Adrenal gland (tissue), 12 donors: ENCODE measurements around the gene CKAP5. TPM values are rescaled to one million over a fixed set of nuclear protein-coding genes. Genes with fewer than 3 reads are reported as not detected.
A peak's percentile ranks its signal among the peaks of the same experiment; 100 is the strongest.

ENCODE experiments used
- DNase-seq, 7 donors: peaks; one replicate each; pipeline ENCODE4 v3.0.0-alpha.2; 2019 to 2020
- H3K27ac ChIP-seq, 5 donors: fragments of 200-600 bp; sonication (generic) in 4 of 5; 1 replicate in 3 of 5; 2 replicates in 2 of 5; pipeline versions ENCODE4 v1.5.1 to v1.8.0; 2016 to 2020; ENCODE audit warnings: mild to moderate bottlenecking in 1 of 5
- H3K27me3 ChIP-seq: fragments of 200-600 bp; 2 replicates; pipeline ENCODE4 v1.8.0; 2021
- H3K36me3 ChIP-seq, 2 donors: fragments of 200-600 bp; replicated peaks in 1 of 2; 1 replicate in 1 of 2; 2 replicates in 1 of 2; pipeline versions ENCODE4 v1.5.1 to v1.8.0; 2018 to 2022
- H3K4me1 ChIP-seq, 2 donors: fragments of 200-600 bp; replicated peaks in 1 of 2; 1 replicate in 1 of 2; 2 replicates in 1 of 2; pipeline versions ENCODE4 v1.5.1 to v1.8.0; 2018 to 2021
- H3K4me3 ChIP-seq, 4 donors: fragments of 200-600 bp; sonication (generic) in 3 of 4; one replicate each; pipeline ENCODE4 v1.5.1; 2016 to 2018
- H3K9me3 ChIP-seq, 3 donors: fragments of 200-600 bp; sonication (generic) in 1 of 3; replicated peaks in 1 of 3; 1 replicate in 2 of 3; 2 replicates in 1 of 3; pipeline versions ENCODE4 v1.5.1 to v1.8.0; 2016 to 2021
- POLR2A ChIP-seq, 2 donors: fragments of 450-650 bp; IDR thresholded peaks; one replicate each; pipeline ENCODE4 v1.6.1; 2017; ENCODE audit warnings: antibody characterized with exemption in 2 of 2, mild to moderate bottlenecking in 2 of 2, moderate library complexity in 1 of 2
- WGBS, 4 donors: extraction: QIAGEN DNeasy Blood & Tissue Kit in 2 of 4; methylation state at CpG; one replicate each; pipeline versions ENCODE4 v1.1.5 to v1.1.7; 2013 to 2017; 5-methylcytosine and 5-hydroxymethylcytosine counted together
- intact Hi-C, 2 donors: fragments of 100-400 bp; cut with DNase I; formaldehyde crosslinking; loops; one replicate each; pipeline versions ENCODE4 v1.14.1 to v1.15.0; 2022 to 2023
- microRNA-seq, 3 donors: library from miRNA; unstranded; fragments of <30 nt; microRNA quantifications; one replicate each; pipeline ENCODE4, GENCODE V29; 2017 to 2020
- polyA plus RNA-seq, 3 donors: library from polyadenylated mRNA; stranded (reverse); fragments of 200-250 nt in 2 of 3; fragments of 350-450 nt in 1 of 3; fragmentation: Illumina TruSeq in 1 of 3; extraction: RNeasy Lipid Tissue Mini Kit (QIAGEN cat#74804) in 1 of 3; gene quantifications; one replicate each; pipeline ENCODE4 v1.2.3, GENCODE V29; 2013 to 2014
- small RNA-seq, 2 donors: library from RNA; depleted of rRNA; stranded (forward); fragments of <200 nt; gene quantifications; one replicate each; pipeline ENCODE3, GENCODE V24; 2016
- total RNA-seq, 9 donors: library from RNA; depleted of rRNA in 4 of 9; stranded (reverse); fragments of >200 nt in 4 of 9; fragments of 120-200 nt in 1 of 9; fragmentation: NEBNext Ultra II Directional in 1 of 9; extraction: Animal tissue kit (Norgen Biotek cat#: 25700) in 1 of 9; gene quantifications; one replicate each; pipeline versions ENCODE4 v1.1.0 to v1.2.4, GENCODE V29; 2013 to 2023
- TF ChIP-seq, protein P1 (sequence below), 6 experiments: fragments of 450-650 bp in 4 of 6; fragments of 200-600 bp in 2 of 6; sonication (generic) in 1 of 6; IDR thresholded peaks; 1 replicate in 5 of 6; 2 replicates in 1 of 6; pipeline versions ENCODE4 v1.5.1 to v1.8.0; 2016 to 2021; ENCODE audit warnings: antibody characterized with exemption in 6 of 6, mild to moderate bottlenecking in 2 of 6, moderate library complexity in 1 of 6
- donor health status: healthy with polysubstance abuse.
- donor health status: Bipolar disorder and iron deficiency.
- donor health status: DM: yes; HTN: yes; CAD: no.
- donor health status: DM: no; HTN: no; CAD: no.
- donor health status: DM: no; HTN: no; CAD: no.
- donor health status: DM: yes; HTN: yes; CAD: no.

CKAP5 gene
- total and polyA plus RNA-seq, 12 donors = 18.0 to 174 (median 97.6) TPM

DNA sequence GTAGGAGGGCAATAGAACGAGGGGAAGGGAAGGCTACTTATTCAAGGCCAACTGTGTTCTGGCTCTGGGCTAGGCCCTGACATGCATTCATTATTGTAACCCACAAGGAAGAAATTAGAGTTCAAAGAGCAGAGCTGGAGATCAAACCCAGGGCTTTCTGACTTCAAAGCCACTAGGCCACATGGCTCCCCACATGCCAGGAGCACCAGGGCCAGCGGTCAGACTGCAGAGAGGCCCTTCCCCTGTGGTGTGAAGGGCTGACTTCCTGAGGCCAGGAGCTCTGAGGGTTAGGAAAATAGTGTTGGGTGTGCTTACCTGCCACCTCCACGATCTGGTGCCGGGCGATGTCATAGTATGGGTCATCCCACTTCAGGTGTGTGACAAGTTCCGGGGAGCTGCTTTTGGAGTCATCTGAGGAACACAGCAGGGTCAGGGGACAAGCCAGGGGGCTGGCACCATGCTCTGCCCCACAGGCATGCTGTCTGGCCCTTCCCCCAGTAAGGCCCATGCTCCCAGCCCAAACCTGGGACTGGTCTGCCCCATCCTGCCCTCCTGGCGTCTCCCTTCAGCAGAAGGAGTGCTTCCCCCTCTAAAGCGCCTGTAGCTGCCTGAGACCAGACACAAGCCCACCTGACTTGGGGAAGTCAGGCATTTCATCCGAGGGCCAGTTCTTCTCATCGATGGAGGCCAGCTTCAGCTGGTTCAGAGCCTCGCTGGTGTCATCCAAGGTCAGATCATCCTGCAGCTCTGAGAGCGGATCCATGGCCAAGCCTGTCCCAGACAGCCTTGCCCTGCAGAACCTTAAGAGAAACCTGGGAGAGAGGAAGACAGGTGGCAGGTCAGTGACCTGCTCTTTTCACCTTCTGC is 150.5 kb downstream of the CKAP5 start:
- Histone ChIP-seq H3K4me1 (peaks cover 34 to 56% of the 10 kb centered on the region in 2 donors), H3K27ac (peak overlapping the region; percentile 7 to 81 (median 68)), H3K9me3 (no peaks in the 10 kb centered on the region), H3K36me3 (peaks cover 0 to 50% of the 10 kb centered on the region in 2 donors), H3K27me3 (no peaks in the 10 kb centered on the region), H3K4me3 (no peak overlapping the region)
- no peak for TF ChIP-seq POLR2A (IDR thresholded peaks at IDR 0.05)
- TF ChIP-seq, protein P1, sequence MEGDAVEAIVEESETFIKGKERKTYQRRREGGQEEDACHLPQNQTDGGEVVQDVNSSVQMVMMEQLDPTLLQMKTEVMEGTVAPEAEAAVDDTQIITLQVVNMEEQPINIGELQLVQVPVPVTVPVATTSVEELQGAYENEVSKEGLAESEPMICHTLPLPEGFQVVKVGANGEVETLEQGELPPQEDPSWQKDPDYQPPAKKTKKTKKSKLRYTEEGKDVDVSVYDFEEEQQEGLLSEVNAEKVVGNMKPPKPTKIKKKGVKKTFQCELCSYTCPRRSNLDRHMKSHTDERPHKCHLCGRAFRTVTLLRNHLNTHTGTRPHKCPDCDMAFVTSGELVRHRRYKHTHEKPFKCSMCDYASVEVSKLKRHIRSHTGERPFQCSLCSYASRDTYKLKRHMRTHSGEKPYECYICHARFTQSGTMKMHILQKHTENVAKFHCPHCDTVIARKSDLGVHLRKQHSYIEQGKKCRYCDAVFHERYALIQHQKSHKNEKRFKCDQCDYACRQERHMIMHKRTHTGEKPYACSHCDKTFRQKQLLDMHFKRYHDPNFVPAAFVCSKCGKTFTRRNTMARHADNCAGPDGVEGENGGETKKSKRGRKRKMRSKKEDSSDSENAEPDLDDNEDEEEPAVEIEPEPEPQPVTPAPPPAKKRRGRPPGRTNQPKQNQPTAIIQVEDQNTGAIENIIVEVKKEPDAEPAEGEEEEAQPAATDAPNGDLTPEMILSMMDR (IDR thresholded peaks at IDR 0.05) = no peak
- WGBS, 4 donors = 53 to 72% (median 65%) methylated on average over 7 to 12 of the region's 12 CpGs
- intact Hi-C loops = no loop called here
- DNase-seq = peak in 3 of 7 donors; percentile 66 to 73 (median 73)

DNA sequence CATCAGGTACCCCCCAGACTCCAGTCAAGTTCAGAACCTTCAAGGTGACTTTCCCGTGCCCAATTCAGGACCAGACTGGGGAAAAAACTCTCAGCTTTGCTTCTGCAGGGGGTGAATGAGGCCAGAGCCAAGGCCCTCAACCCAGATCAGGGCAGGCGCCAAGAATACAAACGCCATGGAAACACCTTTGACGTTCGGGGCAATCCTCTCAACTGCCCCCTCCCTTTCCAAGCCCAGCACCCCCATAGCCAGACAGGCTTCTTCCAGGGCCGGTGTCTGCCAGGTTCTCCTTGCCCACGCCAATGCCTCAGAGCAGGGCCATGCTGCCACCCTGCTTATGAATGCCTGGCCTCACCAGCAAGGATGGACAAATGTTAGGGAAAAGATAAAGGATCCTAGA is 151.5 kb downstream of the CKAP5 start:
- 65 to 96% (median 76%) methylated on average over 3 to 7 of the region's 7 CpGs for WGBS, 4 donors
- Histone ChIP-seq H3K36me3 (peaks cover 0 to 54% of the 10 kb centered on the region in 2 donors), H3K27me3 (no peaks in the 10 kb centered on the region), H3K4me1 (peaks cover 33 to 55% of the 10 kb centered on the region in 2 donors), H3K4me3 (no peak overlapping the region), H3K9me3 (no peaks in the 10 kb centered on the region), H3K27ac (peak overlapping the region in 3 of 5 donors; percentile 68 to 80 (median 74))
- intact Hi-C loops = no loop called here
- DNase-seq = no peak
- no peak for TF ChIP-seq POLR2A (IDR thresholded peaks at IDR 0.05)
- TF ChIP-seq, protein P1 (IDR thresholded peaks at IDR 0.05) = no peak

DNA sequence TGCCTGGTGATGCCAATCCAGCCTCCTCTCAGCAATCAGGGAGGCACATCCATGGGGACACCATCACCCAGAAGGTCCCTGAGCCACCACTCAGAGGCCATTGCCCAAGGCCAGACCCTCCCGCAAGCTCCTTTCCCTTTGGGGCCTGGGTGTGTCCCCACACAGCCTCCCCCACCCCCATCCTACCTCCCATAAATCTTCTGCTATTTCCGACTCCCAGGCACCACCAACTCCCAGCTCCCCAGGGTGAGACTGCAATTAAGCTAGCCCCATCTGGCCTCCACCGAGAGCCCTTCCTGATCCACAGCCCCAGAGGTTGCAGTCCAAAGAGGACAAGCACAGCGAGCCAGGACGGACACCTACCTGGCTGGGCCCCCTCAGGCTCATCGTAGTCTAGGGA is 152.0 kb downstream of the CKAP5 start:
- WGBS, 4 donors = 76 to 85% (median 81%) methylated on average over 5 to 6 of the region's 6 CpGs
- peaks cover 28 to 49% of the 10 kb centered on the region in 2 donors for H3K4me1 ChIP-seq
- peak overlapping the region in 4 of 5 donors; percentile 21 to 80 (median 71) for H3K27ac ChIP-seq
- no peak for DNase-seq
- H3K4me3 ChIP-seq = no peak overlapping the region
- H3K36me3 ChIP-seq = peaks cover 0 to 54% of the 10 kb centered on the region in 2 donors
- intact Hi-C loops = no loop called here
- no peaks in the 10 kb centered on the region for H3K27me3 ChIP-seq
- H3K9me3 ChIP-seq = no peaks in the 10 kb centered on the region
- TF ChIP-seq, protein P1 (IDR thresholded peaks at IDR 0.05) = no peak
- TF ChIP-seq POLR2A (IDR thresholded peaks at IDR 0.05) = no peak

DNA sequence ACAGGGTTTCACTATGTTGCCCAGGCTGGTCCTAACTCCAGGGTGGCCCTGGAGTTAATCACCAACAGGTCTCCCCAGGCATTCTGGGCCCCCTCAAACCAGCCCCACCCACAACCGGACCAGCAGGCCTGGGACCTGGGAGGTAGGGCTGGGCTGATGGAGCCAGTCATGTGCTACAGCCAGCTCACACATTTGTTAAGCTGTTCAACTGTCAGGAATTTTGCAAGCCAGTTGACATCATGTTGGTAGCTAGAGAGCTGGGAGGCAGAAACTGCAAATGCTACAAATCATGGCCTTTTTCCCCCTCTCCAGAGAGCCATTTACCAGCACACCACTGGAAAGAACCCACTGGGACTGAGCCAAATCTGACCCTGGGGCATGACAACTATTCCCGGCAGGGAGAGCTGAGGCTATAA is 152.5 kb downstream of the CKAP5 start:
- intact Hi-C loops = no loop called here
- Histone ChIP-seq H3K4me1 (peaks cover 28 to 45% of the 10 kb centered on the region in 2 donors), H3K4me3 (no peak overlapping the region), H3K36me3 (peaks cover 0 to 54% of the 10 kb centered on the region in 2 donors), H3K9me3 (no peaks in the 10 kb centered on the region), H3K27ac (peak overlapping the region in 3 of 5 donors; percentile 68 to 80 (median 74)), H3K27me3 (no peaks in the 10 kb centered on the region)
- WGBS, 4 donors = 50 to 68% (median 53%) methylated on average over 2 of the region's 2 CpGs; no CpG with 5 or more reads in 1 of the 4 donors
- TF ChIP-seq POLR2A (IDR thresholded peaks at IDR 0.05) = no peak
- TF ChIP-seq, protein P1 (IDR thresholded peaks at IDR 0.05) = no peak
- DNase-seq = peak in 4 of 7 donors; percentile 35 to 71 (median 62)

Small RNA genes within 50 kb of the gene (microRNA-seq; reads per million reads assigned to microRNA genes)
- gene MIR5582 = 0 to 0.45 (median 0) reads per million in 3 donors

Small RNA genes within 50 kb of the gene (small RNA-seq; reads per million reads assigned to genes)
- gene MIR5582 (0 to 0.08 reads per million in 2 donors), gene RF00573 (0 reads per million in 2 donors), gene SNORD67 (184 to 362 reads per million in 2 donors)

Other genes starting within 250 kb of the CKAP5 start
- gene HARBI1, start 229.1 kb downstream of the CKAP5 start, total RNA-seq = 1 to 10 TPM; 4.5 to 7.4 (median 6.0) TPM
- gene HARBI1, start 229.1 kb downstream of the CKAP5 start, polyA plus RNA-seq = 1 to 10 TPM; 1.5 to 6.9 (median 3.0) TPM
- gene ATG13, start 228.7 kb downstream of the CKAP5 start, total RNA-seq = 100 to 1,000 TPM in 5 of 9 donors, 10 to 100 TPM in 4; 39.8 to 177 (median 108) TPM
- 10 to 100 TPM; 31.0 to 62.9 (median 57.0) TPM for gene ATG13, start 228.7 kb downstream of the CKAP5 start, polyA plus RNA-seq
- 100 to 1,000 TPM in 3 of 9 donors, 10 to 100 TPM in 6; 18.7 to 125 (median 93.9) TPM for gene ARHGAP1, start 145.7 kb downstream of the CKAP5 start, total RNA-seq
- 10 to 100 TPM; 29.0 to 52.6 (median 32.5) TPM for gene ARHGAP1, start 145.7 kb downstream of the CKAP5 start, polyA plus RNA-seq
- 10 to 100 TPM in 4 of 9 donors, 1 to 10 TPM in 5; 5.5 to 13.6 (median 9.5) TPM for gene ZNF408, start 145.2 kb downstream of the CKAP5 start, total RNA-seq
- gene ZNF408, start 145.2 kb downstream of the CKAP5 start, polyA plus RNA-seq = 10 to 100 TPM in 1 of 3 donors, 1 to 10 TPM in 2; 2.2 to 13.8 (median 8.4) TPM
- gene F2, start 127.1 kb downstream of the CKAP5 start, total RNA-seq = under 1 TPM in 2 of 9 donors, not detected in 7; 0.50 to 0.61 TPM
- gene F2, start 127.1 kb downstream of the CKAP5 start, polyA plus RNA-seq = not detected
- gene LRP4, start 72.3 kb upstream of the CKAP5 start, total RNA-seq = 10 to 100 TPM in 6 of 9 donors, 1 to 10 TPM in 3; 2.9 to 24.5 (median 13.3) TPM
- gene LRP4, start 72.3 kb upstream of the CKAP5 start, polyA plus RNA-seq = 1 to 10 TPM; 5.9 to 9.7 (median 7.1) TPM
- gene CSTPP1, start 90.5 kb upstream of the CKAP5 start, total RNA-seq = 10 to 100 TPM; 17.6 to 63.0 (median 24.7) TPM
- 10 to 100 TPM; 19.2 to 26.9 (median 23.5) TPM for gene CSTPP1, start 90.5 kb upstream of the CKAP5 start, polyA plus RNA-seq